Muscle of arm (tissue), 12 donors: ENCODE measurements around the gene SERINC2. TPM values are rescaled to one million over a fixed set of nuclear protein-coding genes. Genes with fewer than 3 reads are reported as not detected.
"Not testable (repeated sequence)": the region's sequence is repeated elsewhere in the genome, so short reads cannot be mapped to it uniquely, and the experiment has no call there.

Experiments
- DNase-seq: peaks from one replicate; pipeline ENCODE4 v3.0.0-alpha.2; 2013
- polyA plus RNA-seq, 12 donors: library from polyadenylated mRNA; unstranded; fragments of 120-200 nt; gene quantifications; one replicate each; pipeline ENCODE4 v1.2.1, GENCODE V29; 2013; ENCODE audit not compliant: insufficient read length in 12 of 12

The SERINC2 gene
- polyA plus RNA-seq, 12 donors: 23.6 to 44.2 (median 32.3) TPM; not detected in 1

GRCh38 chr1:31429583-31429982 lies 16.6 kb downstream of the SERINC2 start:
- DNase-seq: no peak

DNA sequence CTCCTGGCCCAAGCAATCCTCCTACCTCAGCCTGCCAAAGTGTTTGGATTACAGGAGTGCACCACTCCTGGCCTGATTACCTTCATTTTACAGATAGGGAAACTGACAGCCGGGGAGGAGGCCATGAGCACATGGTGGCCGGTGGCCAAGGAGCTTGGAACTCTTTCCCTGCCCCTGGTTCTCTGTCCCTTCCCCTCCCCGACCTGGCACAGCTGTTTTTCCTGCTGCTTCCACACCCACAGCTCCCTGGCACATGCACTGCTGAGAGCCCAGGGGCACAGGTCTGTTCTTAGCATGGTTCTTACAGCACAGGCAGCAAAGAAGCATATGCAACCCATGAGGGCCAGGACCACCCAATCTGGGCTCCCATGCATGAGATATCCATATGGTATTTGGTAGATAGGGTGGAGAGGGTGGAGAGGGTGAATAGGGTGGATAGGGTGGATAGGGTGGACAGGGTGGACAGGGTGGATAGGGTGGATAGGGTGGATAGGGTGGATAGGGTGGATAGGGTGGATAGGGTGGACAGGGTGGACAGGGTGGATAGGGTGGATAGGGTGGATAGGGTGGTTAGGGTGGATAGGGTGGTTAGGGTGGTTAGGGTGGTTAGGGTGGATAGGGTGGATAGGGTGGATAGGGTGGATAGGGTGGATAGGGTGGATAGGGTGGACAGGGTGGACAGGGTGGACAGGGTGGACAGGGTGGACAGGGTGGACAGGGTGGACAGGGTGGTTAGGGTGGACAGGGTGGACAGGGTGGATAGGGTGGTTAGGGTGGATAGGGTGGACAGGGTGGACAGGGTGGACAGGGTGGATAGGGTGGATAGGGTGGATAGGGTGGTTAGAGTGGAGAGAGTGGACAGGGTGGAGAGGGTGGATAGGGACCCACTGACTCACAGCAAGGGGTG lies 18.6 kb downstream of the SERINC2 start:
- DNase-seq: not testable (repeated sequence)

GRCh38 chr1:31432592-31433395 lies 19.8 kb downstream of the SERINC2 start:
- no peak for DNase-seq

GRCh38 chr1:31433396-31433930 lies 20.4 kb downstream of the SERINC2 start:
- DNase-seq: no peak

DNA sequence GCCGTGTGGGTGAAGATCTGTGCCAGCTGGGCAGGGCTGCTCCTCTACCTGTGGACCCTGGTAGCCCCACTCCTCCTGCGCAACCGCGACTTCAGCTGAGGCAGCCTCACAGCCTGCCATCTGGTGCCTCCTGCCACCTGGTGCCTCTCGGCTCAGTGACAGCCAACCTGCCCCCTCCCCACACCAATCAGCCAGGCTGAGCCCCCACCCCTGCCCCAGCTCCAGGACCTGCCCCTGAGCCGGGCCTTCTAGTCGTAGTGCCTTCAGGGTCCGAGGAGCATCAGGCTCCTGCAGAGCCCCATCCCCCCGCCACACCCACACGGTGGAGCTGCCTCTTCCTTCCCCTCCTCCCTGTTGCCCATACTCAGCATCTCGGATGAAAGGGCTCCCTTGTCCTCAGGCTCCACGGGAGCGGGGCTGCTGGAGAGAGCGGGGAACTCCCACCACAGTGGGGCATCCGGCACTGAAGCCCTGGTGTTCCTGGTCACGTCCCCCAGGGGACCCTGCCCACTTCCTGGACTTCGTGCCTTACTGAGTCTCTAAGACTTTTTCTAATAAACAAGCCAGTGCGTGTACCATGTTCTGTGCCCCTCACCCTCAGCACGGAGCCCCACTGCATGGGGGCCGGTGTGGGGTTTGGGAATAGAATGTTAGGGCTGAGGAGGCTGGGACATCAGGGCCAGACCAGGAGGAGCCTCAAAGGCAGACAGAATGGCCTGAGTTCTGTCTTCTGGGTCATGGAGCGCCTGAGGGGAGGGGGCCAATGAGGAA lies 21.3 kb downstream of the SERINC2 start:
- no peak for DNase-seq

DNA sequence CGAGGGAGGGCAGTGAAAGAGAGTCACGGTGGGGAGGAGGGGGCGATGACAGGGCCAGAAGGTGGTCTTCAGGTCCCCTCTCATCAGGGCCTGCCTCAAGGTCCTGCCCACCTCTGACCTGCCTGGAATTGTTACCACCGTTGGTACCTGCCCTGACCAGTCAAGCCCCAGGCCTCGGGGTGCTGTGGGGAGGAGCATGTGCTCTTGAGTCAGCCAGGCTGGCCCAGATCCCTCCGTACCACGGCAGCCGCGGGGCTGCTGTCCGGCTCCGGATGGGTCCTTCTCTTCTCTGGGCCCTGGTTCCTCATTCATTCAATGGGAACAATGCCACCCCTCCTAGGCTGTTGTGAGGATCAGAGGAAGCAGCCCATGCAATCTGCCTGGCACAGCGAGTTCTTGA lies 22.0 kb downstream of the SERINC2 start:
- DNase-seq: no peak

DNA sequence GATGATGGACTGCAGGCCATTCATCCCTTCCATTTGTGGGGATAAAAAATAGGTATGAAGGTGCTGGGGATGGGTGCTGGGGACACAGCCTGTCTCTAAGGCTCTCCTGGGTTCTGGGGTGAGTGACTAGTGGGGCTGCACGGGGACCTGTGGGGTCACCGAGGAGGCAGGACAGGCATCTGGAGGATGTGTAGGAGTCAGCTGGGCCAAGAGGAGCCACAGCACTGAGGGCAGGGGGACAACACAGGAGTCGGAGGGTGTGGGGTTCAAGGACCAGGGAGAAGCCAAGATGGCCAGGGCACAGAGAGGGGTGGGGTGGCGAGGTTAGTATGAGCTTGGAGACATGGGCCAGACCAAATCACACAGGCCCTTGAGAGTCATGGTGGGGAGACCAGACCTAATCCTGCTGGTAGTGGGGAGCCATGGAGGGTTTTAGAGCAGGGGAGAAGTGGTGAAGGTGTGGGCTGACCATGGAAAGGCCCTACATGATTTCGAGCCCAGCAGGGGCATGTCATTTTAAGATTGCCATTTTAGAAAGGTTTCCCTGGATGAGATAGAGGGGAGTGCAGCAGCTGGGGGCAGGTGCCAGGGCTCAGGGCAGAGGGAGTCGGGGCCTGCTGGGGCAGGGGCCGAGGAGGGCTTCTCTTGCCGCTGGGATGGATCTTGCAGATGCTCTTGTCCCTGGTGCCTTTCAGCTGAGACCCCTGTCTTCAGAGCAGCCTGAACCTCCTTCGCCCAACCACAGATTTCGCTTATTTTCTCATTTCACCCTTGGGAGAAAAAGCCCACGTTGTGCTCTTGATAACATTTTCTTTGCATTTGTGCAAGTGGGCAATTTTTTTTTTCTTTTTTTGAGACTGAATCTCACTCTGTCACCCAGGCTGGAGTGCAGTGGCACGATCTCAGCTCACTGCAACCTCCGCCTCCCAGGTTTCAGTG lies 22.7 kb downstream of the SERINC2 start:
- DNase-seq: no peak

- no peak for DNase-seq
Measured at GRCh38 chr1:31436596-31437432, 23.8 kb downstream of the SERINC2 start.

GRCh38 chr1:31437433-31438037 lies 24.5 kb downstream of the SERINC2 start:
- no peak for DNase-seq

DNA sequence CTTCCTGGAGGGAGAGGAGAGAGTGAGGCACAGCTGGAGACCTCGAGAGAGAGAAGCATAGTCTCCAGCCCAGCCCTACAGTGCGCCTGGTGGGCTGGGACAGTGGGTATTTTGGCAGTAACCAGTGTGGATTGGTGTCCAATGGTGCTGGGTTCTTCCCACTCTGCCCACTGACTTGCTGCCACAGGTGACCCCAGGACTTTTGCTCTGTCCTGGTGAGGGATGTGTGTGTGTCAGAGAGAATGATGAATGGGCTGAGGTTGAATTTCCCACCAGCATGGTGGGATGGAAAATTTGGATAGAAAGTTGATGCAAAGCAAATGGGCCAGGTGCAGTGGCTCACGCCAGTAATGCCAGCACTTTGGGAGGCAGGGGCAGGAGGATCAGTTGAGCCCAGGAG lies 26.3 kb downstream of the SERINC2 start:
- DNase-seq: no peak

GRCh38 chr1:31441073-31441472 lies 28.1 kb downstream of the SERINC2 start:
- DNase-seq: no peak

GRCh38 chr1:31441558-31441957 lies 28.5 kb downstream of the SERINC2 start:
- DNase-seq: no peak

- DNase-seq: no peak
Measured at GRCh38 chr1:31441970-31442647, 29.1 kb downstream of the SERINC2 start.

GRCh38 chr1:31442648-31442994 lies 29.6 kb downstream of the SERINC2 start:
- no peak for DNase-seq

GRCh38 chr1:31443673-31444072 lies 30.7 kb downstream of the SERINC2 start:
- no peak for DNase-seq

GRCh38 chr1:31444725-31445448 lies 31.9 kb downstream of the SERINC2 start:
- DNase-seq: no peak

DNA sequence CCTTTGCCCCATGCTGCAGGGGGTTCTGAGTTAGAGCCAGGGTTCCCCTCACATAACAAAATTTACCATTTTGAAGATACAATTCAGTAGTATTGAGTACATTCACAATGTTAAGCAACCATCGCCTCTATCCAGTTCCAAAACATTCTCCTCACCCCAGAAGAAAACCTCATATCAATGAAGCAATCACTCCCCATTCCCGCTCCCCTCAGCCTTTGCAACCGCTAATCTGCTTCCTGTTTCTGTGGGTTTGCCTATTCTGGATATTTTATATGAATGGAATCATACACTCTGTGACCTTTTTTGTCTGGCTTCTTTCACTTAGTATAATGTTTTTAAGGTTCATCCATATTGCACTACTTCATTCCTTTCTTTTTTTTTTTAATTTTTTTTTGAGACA lies 32.9 kb downstream of the SERINC2 start:
- no peak for DNase-seq

GRCh38 chr1:31447210-31447609 lies 34.2 kb downstream of the SERINC2 start:
- DNase-seq: no peak
